ENCODE data around the gene TIE1. TPM values are rescaled to one million over a fixed set of nuclear protein-coding genes. Genes with fewer than 3 reads are reported as not detected.

TIE1 gene
- polyA plus RNA-seq, 3 donors: 0.16 TPM; not detected in 2

- Histone ChIP-seq H3K9ac (ENCODE audit: insufficient read depth, low read length, poor library complexity, severe bottlenecking) (no peak overlapping the region), H3K27ac (ENCODE audit: low read depth in 1 of 2, low read length in 2 of 2) (no peak overlapping the region), H4K20me1 (ENCODE audit: insufficient read depth, low read length) (no peaks in the 10 kb centered on the region), H3K79me2 (ENCODE audit: insufficient read depth, low read length) (no peaks in the 10 kb centered on the region), H2AFZ (ENCODE audit: insufficient read depth, low read depth, low read length, poor library complexity, severe bottlenecking) (no peak overlapping the region), H3K4me1 (ENCODE audit: control insufficient read depth in 1 of 2, insufficient read depth in 2 of 2, low read length in 2 of 2) (peaks cover 0 to 5% of the 10 kb centered on the region in 2 donors), H3K36me3 (replicated peaks in 1 of 2; ENCODE audit: control insufficient read depth in 1 of 2, insufficient read depth in 2 of 2, low read length in 2 of 2) (no peaks in the 10 kb centered on the region), H3K4me2 (replicated peaks; ENCODE audit: extremely low read depth, low read length, poor library complexity, severe bottlenecking) (no peak overlapping the region), H3K4me3 (replicated peaks in 1 of 3; ENCODE audit: low read depth in 2 of 3, low read length in 3 of 3) (no peak overlapping the region), H3K9me3 (replicated peaks in 1 of 2; ENCODE audit: control insufficient read depth in 1 of 2, insufficient read depth in 1 of 2, low read length in 2 of 2) (no peaks in the 10 kb centered on the region), H3K27me3 (ENCODE audit: control insufficient read depth in 2 of 2, insufficient read depth in 2 of 2, low read length in 2 of 2) (no peaks in the 10 kb centered on the region)
- H3K27ac Mint-ChIP-seq: no peak overlapping the region
- intact Hi-C loops (cut with micrococcal nuclease): no loop called here
- 81% methylated on average over 7 of the region's 7 CpGs for WGBS (ENCODE audit: insufficient coverage)
- H3K4me1 Mint-ChIP-seq: peaks cover 8% of the 10 kb centered on the region
- peaks cover 0 to 4% (median 2%) of the 10 kb centered on the region in 3 donors for H3K27me3 Mint-ChIP-seq (ENCODE audit: low read depth in 3 of 3)
- peaks cover 0 to 2% (median 0%) of the 10 kb centered on the region in 7 donors for H3K9me3 Mint-ChIP-seq
- TF ChIP-seq CTCF (IDR thresholded peaks at IDR 0.05): no peak
- DNase-seq: no peak
- no peaks in the 10 kb centered on the region for H3K36me3 Mint-ChIP-seq
- no peak overlapping the region for H3K4me3 Mint-ChIP-seq
These were observed 2.1 kb downstream of the TIE1 start for GRCh38 chr1:43302721-43303470.

GRCh38 chr1:43303471-43304313 lies 2.9 kb downstream of the TIE1 start:
- Mint-ChIP-seq H3K36me3 (no peaks in the 10 kb centered on the region), H3K27ac (no peak overlapping the region), H3K9me3 (peaks cover 0 to 2% (median 0%) of the 10 kb centered on the region in 7 donors), H3K4me3 (no peak overlapping the region), H3K4me1 (peaks cover 8% of the 10 kb centered on the region), H3K27me3 (ENCODE audit: low read depth in 3 of 3) (peaks cover 0 to 4% (median 2%) of the 10 kb centered on the region in 3 donors)
- H3K4me2 ChIP-seq (replicated peaks; ENCODE audit: extremely low read depth, low read length, poor library complexity, severe bottlenecking): no peak overlapping the region
- H2AFZ ChIP-seq (ENCODE audit: insufficient read depth, low read depth, low read length, poor library complexity, severe bottlenecking): peak overlapping the region; percentile 29
- H3K9ac ChIP-seq (ENCODE audit: insufficient read depth, low read length, poor library complexity, severe bottlenecking): no peak overlapping the region
- H3K79me2 ChIP-seq (ENCODE audit: insufficient read depth, low read length): no peaks in the 10 kb centered on the region
- H3K4me1 ChIP-seq (ENCODE audit: control insufficient read depth in 1 of 2, insufficient read depth in 2 of 2, low read length in 2 of 2): peaks cover 0 to 5% of the 10 kb centered on the region in 2 donors
- intact Hi-C loops (cut with micrococcal nuclease): no loop called here
- no peaks in the 10 kb centered on the region for H4K20me1 ChIP-seq (ENCODE audit: insufficient read depth, low read length)
- no peak overlapping the region for H3K27ac ChIP-seq (ENCODE audit: low read depth in 1 of 2, low read length in 2 of 2)
- H3K36me3 ChIP-seq (replicated peaks in 1 of 2; ENCODE audit: control insufficient read depth in 1 of 2, insufficient read depth in 2 of 2, low read length in 2 of 2): no peaks in the 10 kb centered on the region
- TF ChIP-seq CTCF (IDR thresholded peaks at IDR 0.05): no peak
- 83% methylated on average over 8 of the region's 8 CpGs for WGBS (ENCODE audit: insufficient coverage)
- H3K27me3 ChIP-seq (ENCODE audit: control insufficient read depth in 2 of 2, insufficient read depth in 2 of 2, low read length in 2 of 2): no peaks in the 10 kb centered on the region
- no peak overlapping the region for H3K4me3 ChIP-seq (replicated peaks in 1 of 3; ENCODE audit: low read depth in 2 of 3, low read length in 3 of 3)
- H3K9me3 ChIP-seq (replicated peaks in 1 of 2; ENCODE audit: control insufficient read depth in 1 of 2, insufficient read depth in 1 of 2, low read length in 2 of 2): no peaks in the 10 kb centered on the region
- no peak for DNase-seq

All from CD14-positive monocyte (primary cell).